PC-9 (cell line): ENCODE data around the gene EIF3CL. TPM values are rescaled to one million over a fixed set of nuclear protein-coding genes. Genes with fewer than 3 reads are reported as not detected.
"Not testable (repeated sequence)": the region's sequence is repeated elsewhere in the genome, so short reads cannot be mapped to it uniquely, and the experiment has no call there.

ENCODE experiments used
- BruUV-seq: library from RNA; stranded (reverse); fragments of 400-500 nt; replicated peaks from 2 replicates; lab custom pipeline; 2021; lab: Mats Ljungman, UMichigan
- CTCF ChIA-PET: fragments of 300-600 bp; sonication (Branson Sonifier 250); formaldehyde crosslinking; loops from one replicate; lab custom pipeline; 2022; ENCODE audit warnings: antibody characterized with exemption; lab: Charles Lee
- POLR2A ChIA-PET: fragments of 300-600 bp; sonication (Branson Sonifier 250); formaldehyde crosslinking; loops from one replicate; lab custom pipeline; 2022; ENCODE audit warnings: antibody characterized with exemption; ENCODE audit not compliant: unreplicated experiment; lab: Charles Lee
- DNase-seq, 2 experiments: peaks; one replicate each; pipeline versions ENCODE4 v3.0.0 to v3.0.0-alpha.2; 2015 to 2022; ENCODE audit warnings: mixed read lengths in 1 of 2
- H2AFZ ChIP-seq: fragments of 200-600 bp; sonication (generic); 2 replicates; pipeline ENCODE4 v1.8.1; 2017; ENCODE audit warnings: antibody characterized with exemption
- H3F3A ChIP-seq: fragments of 200-600 bp; sonication (generic); 2 replicates; pipeline ENCODE4 v1.8.1; 2017; ENCODE audit warnings: antibody characterized with exemption, mild to moderate bottlenecking, low read depth; ENCODE audit not compliant: insufficient read depth
- H3K27ac ChIP-seq: fragments of 200-600 bp; sonication (generic); 2 replicates; pipeline ENCODE4 v1.6.1; 2016; ENCODE audit warnings: mixed run types
- H3K27me3 ChIP-seq: fragments of 200-600 bp; sonication (generic); 2 replicates; pipeline ENCODE4 v1.6.1; 2016; ENCODE audit warnings: low read depth, mixed run types; ENCODE audit not compliant: insufficient read depth
- H3K36me3 ChIP-seq: fragments of 200-600 bp; sonication (generic); 2 replicates; pipeline ENCODE4 v1.6.1; 2016; ENCODE audit warnings: low read depth, mixed run types
- H3K4me1 ChIP-seq: fragments of 200-600 bp; sonication (generic); replicated peaks from 2 replicates; pipeline ENCODE4 v1.6.1; 2016; ENCODE audit warnings: mixed run types; ENCODE audit not compliant: insufficient read depth
- H3K4me2 ChIP-seq: fragments of 200-600 bp; sonication (generic); 2 replicates; pipeline ENCODE4 v1.6.1; 2017; ENCODE audit warnings: mixed run types
- H3K4me3 ChIP-seq: fragments of 200-600 bp; sonication (generic); 2 replicates; pipeline ENCODE4 v1.6.1; 2016; ENCODE audit warnings: mixed run types
- H3K79me2 ChIP-seq: fragments of 200-600 bp; sonication (generic); 2 replicates; pipeline ENCODE4 v1.6.1; 2017; ENCODE audit warnings: low read depth, mixed run types
- H3K9me2 ChIP-seq: fragments of 200-600 bp; sonication (generic); 2 replicates; pipeline ENCODE4 v1.8.1; 2017; ENCODE audit warnings: mild to moderate bottlenecking; ENCODE audit not compliant: insufficient read depth
- H3K9me3 ChIP-seq: fragments of 200-600 bp; sonication (generic); 2 replicates; pipeline ENCODE4 v1.8.1; 2016; ENCODE audit warnings: low read depth; ENCODE audit not compliant: insufficient read depth
- H4K20me1 ChIP-seq: fragments of 200-600 bp; sonication (generic); 2 replicates; pipeline ENCODE4 v1.8.1; 2017; ENCODE audit not compliant: insufficient read depth
- CTCF ChIP-seq: fragments of 200-600 bp; sonication (generic); conservative IDR thresholded peaks from 2 replicates; pipeline ENCODE4 v1.6.1; 2017; ENCODE audit warnings: mixed run types, antibody characterized with exemption, mild to moderate bottlenecking, moderate library complexity
- intact Hi-C: fragments of 100-400 bp; cut with micrococcal nuclease; formaldehyde crosslinking; loops from one replicate; pipeline ENCODE4 v1.10.0; 2022; ENCODE audit not compliant: unreplicated experiment
- total RNA-seq: library from RNA; stranded (reverse); gene quantifications from 2 replicates; pipeline ENCODE4 v1.2.3, GENCODE V29; 2021

EIF3CL gene
- total RNA-seq, 1 experiment from 2014 or later, result 31.5 TPM

- H3F3A ChIP-seq, H3K4me1 ChIP-seq, H3K79me2 ChIP-seq, H4K20me1 ChIP-seq, H3K9me2 ChIP-seq, H2AFZ ChIP-seq, H3K27me3 ChIP-seq, CTCF ChIA-PET, H3K9me3 ChIP-seq, intact Hi-C loops, H3K4me3 ChIP-seq, H3K27ac ChIP-seq, H3K36me3 ChIP-seq, POLR2A ChIA-PET, BruUV-seq: not testable (repeated sequence)
- peak; percentile 28; the same call in 1 of the 2 replicates for TF ChIP-seq CTCF
- peak overlapping the region; percentile 44; the same call in 1 of the 2 replicates for H3K4me2 ChIP-seq
- peak in 1 of 2 experiments; percentile 49 for DNase-seq
These were observed 39.1 kb downstream of the EIF3CL start for GRCh38 chr16:28364268-28365173.

DNA sequence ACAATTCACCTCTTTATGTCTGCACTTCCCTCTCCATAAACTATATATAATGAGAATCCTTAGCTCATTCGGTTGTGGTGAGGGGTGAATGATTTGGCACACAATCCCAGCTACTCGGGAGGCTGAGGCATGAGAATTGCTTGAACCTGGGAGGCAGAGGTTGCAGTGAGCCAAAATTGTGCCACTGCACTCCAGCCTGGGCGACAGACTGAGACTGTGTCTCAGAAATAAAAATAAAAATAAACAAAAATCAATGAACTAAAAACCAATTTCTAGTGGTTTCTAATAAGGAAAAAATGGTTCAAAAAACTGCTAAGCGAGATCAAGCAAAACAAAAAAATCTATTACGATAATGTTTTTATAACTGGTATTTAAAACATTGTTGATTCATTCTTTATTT is 40.2 kb downstream of the EIF3CL start, which contains the start of gene NPIPB6:
Gene NPIPB6 (minus strand): TSS at position 101 of the 400 bp plus-strand sequence. CDS start 686 bp downstream, outside the sequence.
- H3K27me3 ChIP-seq, H3K4me1 ChIP-seq, intact Hi-C loops: not testable (repeated sequence)

DNA sequence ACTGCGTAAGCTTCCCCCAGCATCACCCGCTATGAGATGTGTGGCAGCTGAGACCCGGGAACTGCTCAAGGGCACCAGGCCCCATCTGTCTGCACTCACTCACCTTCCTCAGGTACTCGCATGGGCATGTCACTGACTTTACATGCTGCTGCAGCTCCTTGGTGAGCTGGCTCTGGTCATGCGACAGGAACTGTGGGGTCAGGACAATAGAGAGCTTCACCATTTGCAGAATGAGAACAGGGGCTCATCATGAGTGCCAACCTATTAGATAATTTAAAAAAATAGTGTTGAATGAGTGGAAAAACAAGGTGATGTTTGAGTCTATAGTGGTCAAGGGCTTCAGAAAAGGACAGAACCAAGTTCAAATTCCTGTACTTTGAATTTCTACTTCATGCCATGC is 41.0 kb downstream of the EIF3CL start:
- intact Hi-C loops, H3F3A ChIP-seq, H3K36me3 ChIP-seq, H3K9me3 ChIP-seq, H3K79me2 ChIP-seq, CTCF ChIA-PET, POLR2A ChIA-PET, DNase-seq, H2AFZ ChIP-seq, BruUV-seq, H3K4me1 ChIP-seq, H3K4me2 ChIP-seq, H4K20me1 ChIP-seq, H3K27ac ChIP-seq, H3K4me3 ChIP-seq, H3K9me2 ChIP-seq, H3K27me3 ChIP-seq: not testable (repeated sequence)

More for the DNA sequence above, 40.2 kb downstream of the EIF3CL start, which contains the start of gene NPIPB6:
- H3K9me3 ChIP-seq, DNase-seq, H3K4me2 ChIP-seq, POLR2A ChIA-PET, H3K4me3 ChIP-seq, H3K79me2 ChIP-seq, H3K36me3 ChIP-seq, H3K27ac ChIP-seq, BruUV-seq, H4K20me1 ChIP-seq, H3F3A ChIP-seq, CTCF ChIA-PET, H2AFZ ChIP-seq, H3K9me2 ChIP-seq: not testable (repeated sequence)

DNA sequence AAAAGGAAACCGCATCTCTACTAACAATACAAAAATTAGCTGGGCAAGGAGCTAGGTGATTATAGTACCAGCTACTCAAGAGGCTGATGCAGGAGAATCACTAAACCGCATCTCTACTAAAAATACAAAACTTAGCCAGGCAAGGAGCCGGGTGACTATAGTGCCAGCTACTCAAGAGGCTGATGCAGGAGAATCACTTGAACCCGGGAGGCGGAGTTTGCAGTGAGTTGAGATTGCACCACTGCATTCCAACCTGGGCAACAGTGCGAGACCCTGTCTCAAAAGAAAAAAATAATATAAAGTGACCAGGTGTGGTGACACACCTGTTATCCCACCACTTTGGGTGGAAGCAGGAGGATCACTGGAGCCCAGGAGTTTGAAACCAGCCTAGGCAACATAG is 65.4 kb downstream of the EIF3CL start:
- intact Hi-C loops, H3K9me2 ChIP-seq, CTCF ChIA-PET, H3K27ac ChIP-seq, H3K36me3 ChIP-seq, H3K4me2 ChIP-seq, H3F3A ChIP-seq, H3K9me3 ChIP-seq, DNase-seq, H3K79me2 ChIP-seq, H3K4me3 ChIP-seq, H3K27me3 ChIP-seq, POLR2A ChIA-PET, H4K20me1 ChIP-seq, H3K4me1 ChIP-seq, BruUV-seq, H2AFZ ChIP-seq: not testable (repeated sequence)

DNA sequence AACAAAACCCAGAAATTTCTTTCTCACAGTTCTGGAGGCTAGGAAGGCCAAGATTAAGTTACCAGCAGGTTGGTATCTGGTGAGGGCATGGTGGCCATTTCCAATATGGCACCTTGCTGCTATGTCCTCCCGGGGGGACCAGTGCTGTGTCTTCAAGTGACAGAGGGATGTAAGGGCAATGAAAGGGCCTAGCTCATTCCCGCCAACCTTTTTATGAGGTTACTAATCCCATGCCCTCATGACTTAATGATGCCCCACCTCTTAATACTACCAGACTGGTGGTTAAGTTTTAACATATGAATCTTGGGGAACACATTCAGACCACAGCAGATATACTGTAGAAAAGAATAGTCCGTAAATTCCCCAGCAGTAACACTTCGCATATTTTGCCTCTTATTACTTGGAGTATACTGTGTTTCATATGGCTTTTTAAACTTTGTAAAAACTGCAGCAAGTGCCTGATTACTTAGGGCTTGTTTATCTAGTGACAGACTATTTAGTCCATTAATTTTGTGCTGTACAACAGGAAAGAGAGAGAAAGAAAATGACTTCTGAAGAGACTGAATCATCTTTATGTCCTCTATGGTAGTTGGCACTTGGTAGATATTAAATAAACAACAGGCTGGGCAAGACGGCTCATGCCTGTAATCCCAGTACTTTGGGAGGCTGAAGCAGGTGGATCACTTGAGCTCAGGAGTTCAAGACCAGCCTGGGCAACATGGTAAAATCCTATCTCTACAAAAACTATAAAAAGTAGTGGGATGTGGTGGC is 66.5 kb downstream of the EIF3CL start:
- H3K27me3 ChIP-seq, BruUV-seq, H3K27ac ChIP-seq, H3K36me3 ChIP-seq, H3K9me3 ChIP-seq, H3F3A ChIP-seq, CTCF ChIA-PET, H3K4me2 ChIP-seq, H2AFZ ChIP-seq, H3K9me2 ChIP-seq, POLR2A ChIA-PET, H4K20me1 ChIP-seq, H3K4me3 ChIP-seq, intact Hi-C loops, H3K79me2 ChIP-seq, H3K4me1 ChIP-seq: not testable (repeated sequence)
- peak in 1 of 2 experiments; percentile 57 for DNase-seq

DNA sequence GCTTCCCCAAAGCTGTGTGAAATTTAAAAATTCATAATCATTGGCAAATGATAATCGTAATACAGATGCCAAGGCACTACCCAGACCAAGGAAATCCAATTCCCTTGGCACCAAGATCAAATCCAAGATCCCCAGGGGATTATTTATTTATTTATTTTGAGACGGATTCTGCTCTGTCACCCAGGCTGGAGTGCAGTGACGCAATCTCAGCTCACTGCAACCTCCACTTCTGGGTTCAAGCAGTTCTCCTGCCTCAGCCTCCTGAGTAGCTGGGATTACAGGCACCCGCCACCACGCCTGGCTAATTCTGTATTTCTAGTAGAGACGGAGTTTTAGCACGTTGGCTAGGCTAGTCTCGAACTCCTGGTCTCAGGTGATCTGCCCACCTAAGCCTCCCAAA is 68.0 kb downstream of the EIF3CL start:
- H3K4me3 ChIP-seq, H3K4me2 ChIP-seq, H3K27ac ChIP-seq, H3K79me2 ChIP-seq, H3K36me3 ChIP-seq, H3K4me1 ChIP-seq, CTCF ChIA-PET, H3F3A ChIP-seq, H3K9me3 ChIP-seq, BruUV-seq, H3K27me3 ChIP-seq, H3K9me2 ChIP-seq, H2AFZ ChIP-seq, DNase-seq, intact Hi-C loops, POLR2A ChIA-PET, H4K20me1 ChIP-seq: not testable (repeated sequence)
